PC-3 (cell line): ENCODE data around the gene ZNF365. TPM values are rescaled to one million over a fixed set of nuclear protein-coding genes. Genes with fewer than 3 reads are reported as not detected.
A peak's percentile ranks its signal among the peaks of the same experiment; 100 is the strongest.

Experiments
- ATAC-seq: fragments of 200-7000 bp; cut with Tn5 transposase; 2 replicates; pipeline ENCODE4 v1.9.1; 2020; ENCODE audit warnings: mild to moderate bottlenecking, moderate library complexity
- BruUV-seq: library from RNA; stranded (reverse); fragments of 400-500 nt; replicated peaks from 2 replicates; lab custom pipeline; 2021; lab: Mats Ljungman, UMichigan
- CTCF ChIA-PET: fragments of 300-600 bp; sonication (Branson Sonifier 250); formaldehyde crosslinking; loops from one replicate; lab custom pipeline; 2022; ENCODE audit warnings: antibody characterized with exemption; lab: Charles Lee
- POLR2A ChIA-PET: fragments of 300-600 bp; sonication (Branson Sonifier 250); formaldehyde crosslinking; loops from one replicate; lab custom pipeline; 2022; ENCODE audit warnings: antibody characterized with exemption; ENCODE audit not compliant: unreplicated experiment; lab: Charles Lee
- DNase-seq: peaks from one replicate; pipeline ENCODE4 v3.0.0-alpha.2; 2015
- H2AFZ ChIP-seq: fragments of 300-600 bp; sonication (generic); 2 replicates; pipeline ENCODE4 v1.6.0; 2016; ENCODE audit warnings: antibody characterized with exemption, low read length
- H3F3A ChIP-seq: fragments of 300-600 bp; sonication (generic); one replicate; pipeline ENCODE4 v1.6.0; 2017; ENCODE audit warnings: antibody characterized with exemption, low read length, control low read depth, mild to moderate bottlenecking; ENCODE audit not compliant: unreplicated experiment
- H3K27ac ChIP-seq: fragments of 300-600 bp; sonication (generic); 2 replicates; pipeline ENCODE4 v1.5.1; 2016; ENCODE audit warnings: mild to moderate bottlenecking, low read length
- H3K27me3 ChIP-seq: fragments of 300-600 bp; sonication (generic); 2 replicates; pipeline ENCODE4 v1.6.1; 2016; ENCODE audit warnings: low read length, mixed read lengths
- H3K36me3 ChIP-seq: fragments of 300-600 bp; sonication (generic); 2 replicates; pipeline ENCODE4 v1.6.1; 2016; ENCODE audit warnings: low read depth, mixed run types, low read length, mixed read lengths
- H3K4me1 ChIP-seq: fragments of 300-600 bp; sonication (generic); 2 replicates; pipeline ENCODE4 v1.5.1; 2016; ENCODE audit warnings: low read length; ENCODE audit not compliant: insufficient read depth
- H3K4me2 ChIP-seq: fragments of 300-600 bp; sonication (generic); 2 replicates; pipeline ENCODE4 v1.6.0; 2016; ENCODE audit warnings: low read length
- H3K4me3 ChIP-seq: fragments of 300-600 bp; sonication (generic); 2 replicates; pipeline ENCODE4 v1.5.1; 2016; ENCODE audit warnings: mild to moderate bottlenecking, low read length, mixed read lengths
- H3K79me2 ChIP-seq: fragments of 300-600 bp; sonication (generic); 2 replicates; pipeline ENCODE4 v1.6.1; 2017; ENCODE audit warnings: low read length, mixed read lengths
- H3K9ac ChIP-seq: fragments of 300-600 bp; sonication (generic); 2 replicates; pipeline ENCODE4 v1.6.0; 2016; ENCODE audit warnings: mild to moderate bottlenecking, low read length
- H3K9me2 ChIP-seq: fragments of 300-600 bp; sonication (generic); replicated peaks from 2 replicates; pipeline ENCODE4 v1.6.1; 2016; ENCODE audit warnings: mixed run types, low read length, mixed read lengths
- H3K9me3 ChIP-seq: fragments of 300-600 bp; sonication (generic); 2 replicates; pipeline ENCODE4 v1.6.1; 2016; ENCODE audit warnings: low read length, mixed read lengths
- H4K20me1 ChIP-seq: fragments of 300-600 bp; sonication (generic); 2 replicates; pipeline ENCODE4 v1.6.1; 2016; ENCODE audit warnings: low read length, mixed read lengths
- CTCF ChIP-seq: fragments of 300-600 bp; sonication (generic); conservative IDR thresholded peaks from 2 replicates; pipeline ENCODE4 v1.5.1; 2017; ENCODE audit warnings: antibody characterized with exemption, low read depth, mild to moderate bottlenecking, low read length
- EZH2 ChIP-seq: fragments of 300-600 bp; sonication (generic); IDR thresholded peaks from one replicate; pipeline ENCODE4 v1.6.1; 2017; ENCODE audit warnings: antibody characterized with exemption, mild to moderate bottlenecking, low read length; ENCODE audit not compliant: unreplicated experiment
- EZH2phosphoT487 ChIP-seq: fragments of 300-600 bp; sonication (generic); IDR thresholded peaks from 2 replicates; pipeline ENCODE4 v1.6.1; 2018; ENCODE audit warnings: mild to moderate bottlenecking, antibody characterized with exemption, low read length, borderline replicate concordance
- intact Hi-C: fragments of 100-400 bp; cut with micrococcal nuclease; formaldehyde crosslinking; loops from 2 replicates; pipeline ENCODE4 v1.9.0; 2023
- total RNA-seq: library from RNA; depleted of rRNA; stranded (reverse); fragments of >200 nt; gene quantifications from 2 replicates; pipeline ENCODE4 v1.2.3, GENCODE V29; 2014

Gene ZNF365
- total RNA-seq, 1 experiment from 2014 or later, result 20.2 TPM

- Histone ChIP-seq H3K4me3 (peak overlapping the region; percentile 75), H3K9me2 (no peaks in the 10 kb centered on the region), H2AFZ (peak overlapping the region; percentile 91), H3K9ac (peak overlapping the region; percentile 62), H3F3A (no peaks in the 10 kb centered on the region), H3K79me2 (peaks cover 40% of the 10 kb centered on the region), H3K27ac (no peak overlapping the region), H4K20me1 (no peaks in the 10 kb centered on the region), H3K9me3 (no peaks in the 10 kb centered on the region), H3K4me2 (peak overlapping the region; percentile 82), H3K4me1 (peaks cover 39% of the 10 kb centered on the region), H3K36me3 (no peaks in the 10 kb centered on the region), H3K27me3 (no peaks in the 10 kb centered on the region)
- ChIA-PET POLR2A (interaction anchor here (0.7 kb wide), 1 partner anchor 105 kb away, joined by 3 read pairs; the partner anchor contains the start of gene RTKN2), CTCF (interaction anchor here (0.6 to 0.7 kb wide), 2 partner anchors 41 to 118 kb away, joined by 9 to 11 read pairs; no protein-coding TSS in a partner anchor)
- DNase-seq (no peak), ATAC-seq (peak; percentile 27)
- BruUV-seq, result TSS peak; percentile 74
- intact Hi-C loops, result no loop called here
- TF ChIP-seq EZH2phosphoT487 (no peak), EZH2 (no peak), CTCF (no peak)
Observed at GRCh38 chr10:62373639-62373994, 552 bp upstream of the ZNF365 start.

- H3K4me1 ChIP-seq, result peaks cover 52% of the 10 kb centered on the region
- H3K79me2 ChIP-seq, result peaks cover 42% of the 10 kb centered on the region
- DNase-seq (peak; percentile 95), ATAC-seq (peak; percentile 50)
- H3K9me3 ChIP-seq, result no peaks in the 10 kb centered on the region
- no peaks in the 10 kb centered on the region for H3K36me3 ChIP-seq
- H3F3A ChIP-seq, result peaks cover 8% of the 10 kb centered on the region
- no peaks in the 10 kb centered on the region for H3K9me2 ChIP-seq
- H3K4me3 ChIP-seq, result peak overlapping the region; percentile 75
- H4K20me1 ChIP-seq, result no peaks in the 10 kb centered on the region
- CTCF ChIA-PET, result interaction anchor here (0.5 kb wide), 1 partner anchor 476 kb away, joined by 3 read pairs; no protein-coding TSS in a partner anchor
- H3K4me2 ChIP-seq, result peak overlapping the region; percentile 82
- peak overlapping the region; percentile 62 for H3K9ac ChIP-seq
- H2AFZ ChIP-seq, result peak overlapping the region; percentile 91
- no peak overlapping the region for H3K27ac ChIP-seq
- TF ChIP-seq EZH2 (no peak), CTCF (peak; percentile 42; the same call in 1 of the 2 replicates), EZH2phosphoT487 (no peak)
- no peaks in the 10 kb centered on the region for H3K27me3 ChIP-seq
- POLR2A ChIA-PET, result no interaction called here
- TSS peak; percentile 36 for BruUV-seq
- intact Hi-C loops, result loop anchor here (1.0 to 2.0 kb wide), 3 partner anchors 40 to 111 kb away; no protein-coding TSS in a partner anchor
Observed at GRCh38 chr10:62374862-62375710, 917 bp downstream of the ZNF365 start.
